Caki2 (cell line): ENCODE data around the gene PGM2. TPM values are rescaled to one million over a fixed set of nuclear protein-coding genes. Genes with fewer than 3 reads are reported as not detected.
A peak's percentile ranks its signal among the peaks of the same experiment; 100 is the strongest.
"Not testable (repeated sequence)": the region's sequence is repeated elsewhere in the genome, so short reads cannot be mapped to it uniquely, and the experiment has no call there.

ENCODE experiments used
- DNase-seq: peaks from one replicate; pipeline ENCODE4 v3.0.0-alpha.2; 2015; ENCODE audit warnings: low read depth
- in situ Hi-C: cut with HindIII; loops from 2 replicates; pipeline ENCODE4 v1.10.0; 2016; ENCODE audit warnings: low sequenced_read_pairs, low pct_unique_long_range_greater_than_20kb, mixed read lengths
- total RNA-seq: library from RNA; depleted of rRNA; stranded (reverse); fragments of >200 nt; shearing (Covaris generic); gene quantifications from 2 replicates; pipeline ENCODE4 v1.2.3, GENCODE V29; 2014; ENCODE audit warnings: low replicate concordance; rRNA removed

The PGM2 gene
- 19.7 and 24.8 TPM in 2 replicates for total RNA-seq

- peak; percentile 85 for DNase-seq
- in situ Hi-C loops: no loop called here
These were observed at the start of gene PGM2 for GRCh38 chr4:37826295-37827029. PGM2 (plus strand) TSS chr4:37826686; CDS start chr4:37826733, 47 bp downstream.

DNA sequence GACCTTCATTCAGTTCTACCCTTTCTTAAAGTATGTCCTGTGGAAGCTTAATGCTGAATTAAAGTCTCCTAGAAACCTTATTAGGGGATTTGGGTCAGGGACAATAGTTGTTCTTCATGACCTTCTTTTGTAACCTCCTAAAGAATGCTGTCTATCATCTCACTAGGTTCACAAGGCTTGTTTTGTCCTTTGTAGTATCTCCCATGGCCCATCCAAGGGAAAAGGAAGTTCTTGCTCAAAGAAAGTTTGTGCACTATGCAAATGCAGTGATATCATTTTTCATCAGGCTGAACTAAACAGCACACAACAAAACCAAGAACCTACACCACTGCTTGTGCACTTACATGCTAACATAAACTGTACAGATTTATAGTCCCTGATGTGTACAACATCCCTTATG lies 46.6 kb upstream of the PGM2 start:
- in situ Hi-C loops: no loop called here
- DNase-seq: no peak

- in situ Hi-C loops: no loop called here
- no peak for DNase-seq
These were observed 45.9 kb upstream of the PGM2 start for GRCh38 chr4:37780444-37781130.

GRCh38 chr4:37781131-37781455 lies 45.4 kb upstream of the PGM2 start:
- no peak for DNase-seq
- in situ Hi-C loops: no loop called here

- in situ Hi-C loops, DNase-seq: not testable (repeated sequence)
These were observed 40.2 kb upstream of the PGM2 start for GRCh38 chr4:37786267-37786666.

- DNase-seq, in situ Hi-C loops: not testable (repeated sequence)
These were observed 38.5 kb upstream of the PGM2 start for GRCh38 chr4:37787883-37788460.

DNA sequence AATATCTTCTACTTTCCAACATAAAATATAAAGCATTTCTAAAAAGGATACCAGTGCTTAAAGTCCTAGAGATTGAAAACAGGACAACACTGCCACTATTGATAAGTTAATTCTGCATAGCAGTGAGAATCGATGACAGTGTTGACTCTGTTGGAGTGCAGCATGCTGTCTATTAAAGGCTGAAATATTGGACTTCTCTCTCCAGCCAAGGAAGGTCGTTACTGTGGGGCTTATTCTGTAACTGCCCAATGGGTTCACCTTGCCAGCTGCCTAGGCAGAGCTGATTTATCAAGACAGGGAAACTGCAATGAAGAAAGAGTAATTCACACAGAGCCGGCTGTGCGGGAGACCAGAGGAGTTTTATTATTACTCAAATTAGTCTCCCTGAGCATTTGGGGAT lies 37.7 kb upstream of the PGM2 start:
- in situ Hi-C loops: no loop called here
- DNase-seq: no peak

DNA sequence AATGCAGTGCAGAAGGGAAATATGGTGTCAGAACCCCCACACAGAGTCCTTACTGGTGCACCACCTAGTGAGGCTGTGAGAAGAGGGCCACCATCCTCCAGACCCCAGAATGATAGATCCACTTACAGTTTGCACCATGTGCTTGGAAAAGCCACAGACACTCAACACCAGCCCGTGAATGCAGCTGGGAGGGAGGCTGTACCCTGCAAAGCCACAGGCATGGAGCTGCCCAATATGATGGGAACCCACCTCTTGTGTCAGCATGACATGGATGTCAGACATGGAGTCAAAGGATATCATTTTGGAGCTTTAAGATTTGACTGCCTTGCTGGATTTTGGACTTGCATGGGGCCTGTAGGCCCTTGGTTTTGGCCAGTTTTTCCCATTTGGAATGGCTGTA lies 34.2 kb upstream of the PGM2 start:
- DNase-seq: no peak

GRCh38 chr4:37793562-37793961 lies 32.9 kb upstream of the PGM2 start:
- no peak for DNase-seq
- in situ Hi-C loops: no loop called here

More for the DNA sequence above, 34.2 kb upstream of the PGM2 start:
- in situ Hi-C loops: no loop called here

DNA sequence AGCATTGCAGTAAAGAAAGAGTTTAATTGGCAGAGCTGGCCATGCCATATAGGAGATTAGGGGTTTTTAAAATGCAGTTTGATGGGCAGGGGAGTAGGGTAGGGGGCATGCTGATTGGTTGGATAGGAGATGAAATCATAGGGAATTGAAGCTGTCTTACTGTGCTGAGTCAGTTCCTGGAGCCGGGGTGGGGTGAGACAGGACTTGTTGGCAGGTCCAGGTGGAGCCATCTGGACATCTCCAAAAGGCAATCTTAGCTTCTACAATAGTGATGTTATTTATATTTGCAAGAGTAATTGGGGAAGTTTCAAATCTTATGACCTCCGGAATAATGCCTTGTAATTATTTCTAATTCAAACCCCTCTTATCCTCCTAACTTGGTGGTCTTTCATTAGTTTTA lies 32.4 kb upstream of the PGM2 start:
- in situ Hi-C loops: no loop called here
- no peak for DNase-seq

- in situ Hi-C loops: no loop called here
- DNase-seq: no peak
These were observed 30.8 kb upstream of the PGM2 start for GRCh38 chr4:37795581-37796195.

DNA sequence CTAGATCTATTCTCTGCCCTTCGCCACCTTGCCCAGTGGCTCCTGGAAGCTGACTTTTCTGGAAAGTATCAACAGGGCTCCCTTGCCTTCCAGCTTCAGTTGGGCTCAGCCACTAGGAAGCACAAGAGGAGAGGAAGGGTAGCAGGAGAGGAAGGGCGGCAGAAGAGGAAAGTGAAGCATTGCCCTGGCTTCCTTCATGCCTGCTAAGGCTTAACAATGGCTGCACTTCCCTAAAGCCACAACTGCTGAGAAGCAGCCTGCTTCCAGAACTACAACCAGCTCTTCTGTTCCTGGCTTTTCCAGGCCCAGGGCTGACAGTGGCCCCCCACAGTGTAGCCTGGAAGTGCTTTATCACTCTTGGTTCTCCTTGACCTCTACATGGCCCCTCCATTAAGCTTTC lies 29.1 kb upstream of the PGM2 start:
- in situ Hi-C loops: no loop called here
- no peak for DNase-seq

DNA sequence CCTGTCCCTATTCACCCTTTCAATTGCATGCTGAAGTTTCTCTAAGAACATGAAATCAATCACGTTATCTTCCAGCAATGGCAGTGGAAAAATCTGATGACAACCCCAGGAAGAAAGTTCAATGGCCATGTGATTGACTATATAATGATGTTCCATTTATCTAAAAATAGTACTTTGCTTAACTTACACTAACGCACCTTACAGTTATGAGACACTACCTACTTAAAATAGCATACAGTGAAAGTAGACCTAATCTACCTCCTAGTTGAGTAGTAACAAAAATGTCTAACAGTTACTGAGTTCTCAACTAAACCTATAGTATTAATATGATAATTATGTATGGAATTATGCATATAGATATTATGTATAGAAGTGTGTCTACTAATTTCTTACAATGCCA lies 28.6 kb upstream of the PGM2 start:
- in situ Hi-C loops: no loop called here
- no peak for DNase-seq

GRCh38 chr4:37798616-37799015 lies 27.9 kb upstream of the PGM2 start:
- DNase-seq: no peak
- in situ Hi-C loops: no loop called here

DNA sequence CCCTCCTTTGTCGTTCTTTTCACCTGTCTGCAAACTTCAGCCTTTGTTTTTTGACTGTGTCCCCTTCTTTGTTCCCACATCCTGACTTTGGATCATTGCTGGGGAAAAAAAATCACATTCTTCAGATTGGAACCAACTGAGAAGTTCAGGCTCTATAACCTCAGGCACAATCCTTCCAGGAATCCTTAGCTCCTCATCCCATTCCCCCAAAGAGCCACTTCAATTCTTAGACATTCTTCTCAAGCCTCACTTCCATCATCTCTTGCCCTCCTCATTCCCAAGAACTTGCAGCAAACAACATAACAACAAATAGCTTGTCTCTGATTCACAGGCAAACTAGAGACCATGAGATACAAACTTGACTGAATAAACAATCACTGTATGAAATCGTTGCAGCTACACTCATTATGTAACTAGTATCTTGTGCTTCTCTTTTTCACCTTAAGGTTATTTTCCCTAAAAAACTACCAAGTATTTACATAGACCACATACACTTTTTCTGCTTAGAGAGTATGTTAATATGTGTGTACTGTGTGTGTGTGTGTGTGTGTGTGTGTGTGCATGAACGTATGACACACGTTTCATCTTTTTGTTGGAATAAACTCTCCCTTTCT lies 26.4 kb upstream of the PGM2 start:
- in situ Hi-C loops: no loop called here
- DNase-seq: no peak

GRCh38 chr4:37802068-37802666 lies 24.3 kb upstream of the PGM2 start:
- in situ Hi-C loops: no loop called here
- DNase-seq: peak; percentile 72

DNA sequence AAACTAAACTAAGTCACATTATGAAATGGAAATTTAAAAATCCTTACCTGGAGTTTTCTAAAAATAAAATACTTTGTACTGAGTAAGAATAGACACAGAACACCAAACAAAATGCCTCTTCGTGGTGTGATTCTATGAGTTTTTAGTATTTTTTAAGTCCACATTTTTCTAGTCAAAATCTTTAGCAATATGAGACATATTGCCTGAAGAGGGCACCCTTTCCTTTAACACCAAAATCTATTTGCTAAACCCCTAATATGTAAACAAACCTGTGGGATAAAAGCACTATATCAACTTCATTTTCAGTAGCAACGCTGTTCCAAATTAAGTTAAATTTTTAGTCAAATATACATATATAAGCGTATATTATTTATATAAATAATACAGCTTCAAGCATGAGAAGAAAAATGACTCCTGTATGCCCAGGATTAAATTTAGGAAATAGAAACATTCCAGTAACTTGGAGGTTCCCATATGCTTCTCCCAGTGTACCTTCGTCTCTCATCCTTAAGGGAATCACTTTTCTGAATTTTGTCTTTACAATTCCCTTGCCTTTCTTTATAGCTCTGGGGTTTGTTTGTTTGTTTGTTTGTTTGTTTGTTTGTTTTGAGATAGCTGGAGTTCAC lies 23.0 kb upstream of the PGM2 start:
- peak; percentile 23 for DNase-seq
- in situ Hi-C loops: no loop called here

DNA sequence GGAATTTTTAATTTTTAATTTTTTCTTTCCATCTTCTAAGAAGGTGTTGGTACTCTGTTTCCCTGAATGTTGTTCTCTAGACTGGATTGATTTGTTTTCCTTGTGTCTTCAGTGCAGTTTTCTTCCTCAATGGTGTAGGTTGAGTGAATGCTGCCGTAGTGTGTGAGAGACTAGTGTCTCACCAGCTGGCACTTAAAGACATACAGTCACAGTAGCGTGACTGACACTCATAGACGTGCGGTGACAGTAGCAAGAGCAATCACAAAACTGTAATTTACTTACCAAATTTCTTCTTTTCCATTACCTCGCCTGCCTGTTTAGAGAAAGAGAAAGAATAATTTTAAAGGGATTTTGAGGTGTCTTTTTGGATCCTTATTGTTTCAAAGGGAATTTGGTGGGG lies 21.4 kb upstream of the PGM2 start:
- no peak for DNase-seq
- in situ Hi-C loops: no loop called here
